ENCODE measurements around the gene TCP10L. TPM values are rescaled to one million over a fixed set of nuclear protein-coding genes. Genes with fewer than 3 reads are reported as not detected.

Gene TCP10L, protein sequence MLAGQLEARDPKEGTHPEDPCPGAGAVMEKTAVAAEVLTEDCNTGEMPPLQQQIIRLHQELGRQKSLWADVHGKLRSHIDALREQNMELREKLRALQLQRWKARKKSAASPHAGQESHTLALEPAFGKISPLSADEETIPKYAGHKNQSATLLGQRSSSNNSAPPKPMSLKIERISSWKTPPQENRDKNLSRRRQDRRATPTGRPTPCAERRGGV
- total RNA-seq = under 1 TPM; 0.38 to 0.55 TPM

GRCh38 chr21:32585042-32585710 lies at the start of gene TCP10L:
Gene TCP10L, minus strand, starts transcription at chr21:32585523. Its CDS starts 1,219 bp downstream, at chr21:32584304.

GRCh38 chr21:32612075-32612998 lies 27.0 kb upstream of the TCP10L start, which contains the start of gene CFAP298:
Gene CFAP298, minus strand, starts transcription at chr21:32612377. Its CDS starts 134 bp downstream, at chr21:32612243.

Other genes with a start within 250 kb of the TCP10L start
- gene URB1, start 192.5 kb downstream of the TCP10L start, total RNA-seq = 10 to 100 TPM; 14.2 to 14.4 TPM
- 1 to 10 TPM; 2.5 to 3.1 TPM for gene EVA1C, start 172.8 kb downstream of the TCP10L start, total RNA-seq
- gene CFAP298, start 26.9 kb upstream of the TCP10L start, total RNA-seq = 10 to 100 TPM; 30.6 to 32.5 TPM
- 10 to 100 TPM; 16.2 to 17.6 TPM for gene SYNJ1, start 142.5 kb upstream of the TCP10L start, total RNA-seq
- 10 to 100 TPM; 46.4 to 47.5 TPM for gene PAXBP1, start 186.2 kb upstream of the TCP10L start, total RNA-seq

All from activated naive CD4-positive, alpha-beta T cell treated with anti-CD3 and anti-CD28 coated beads, Interleukin-2, amount 10 ng/mL, durations not matched to agents 5 hours and 36 hours (primary cell).